GM04504 (cell line): ENCODE data around the gene RASA1.
"Not testable (repeated sequence)": the region's sequence is repeated elsewhere in the genome, so short reads cannot be mapped to it uniquely, and the experiment has no call there.

Experiments used
- DNase-seq: peaks from one replicate; pipeline ENCODE4 v3.0.0-alpha.2; 2012; ENCODE audit warnings: low read depth

The RASA1 gene

DNA sequence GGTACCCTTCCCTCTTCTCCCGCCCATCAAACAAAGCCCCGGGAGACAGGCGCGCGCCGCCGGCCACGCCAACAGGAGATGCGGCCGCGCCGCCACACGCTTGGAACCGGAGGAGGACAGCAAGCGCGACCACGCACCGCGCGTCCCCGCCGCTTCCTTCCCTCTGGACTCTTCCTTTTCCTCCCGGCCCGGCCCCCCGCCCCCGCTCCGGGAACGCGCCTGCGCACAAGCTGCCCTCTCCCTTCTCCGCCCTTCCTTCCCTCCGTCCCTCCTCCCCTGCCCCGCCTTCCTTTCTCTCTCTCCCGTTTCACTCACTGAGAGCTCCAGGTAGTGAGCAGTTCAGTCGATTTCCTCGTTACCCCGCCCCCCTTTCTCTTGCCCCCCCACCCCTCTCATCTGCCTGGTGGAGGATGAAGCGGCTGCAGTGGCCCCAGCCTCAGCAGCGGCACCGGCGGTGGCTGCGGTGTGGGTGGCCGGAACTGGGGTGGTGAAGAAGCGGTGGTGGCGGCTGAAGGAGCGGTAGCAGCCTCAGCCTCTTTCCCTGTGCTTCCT, at the start of gene RASA1:
TSS of gene RASA1 (plus strand) at position 310 of the 552 bp plus-strand sequence. CDS start 569 bp downstream, outside the sequence.
- DNase-seq = peak; percentile 82

DNA sequence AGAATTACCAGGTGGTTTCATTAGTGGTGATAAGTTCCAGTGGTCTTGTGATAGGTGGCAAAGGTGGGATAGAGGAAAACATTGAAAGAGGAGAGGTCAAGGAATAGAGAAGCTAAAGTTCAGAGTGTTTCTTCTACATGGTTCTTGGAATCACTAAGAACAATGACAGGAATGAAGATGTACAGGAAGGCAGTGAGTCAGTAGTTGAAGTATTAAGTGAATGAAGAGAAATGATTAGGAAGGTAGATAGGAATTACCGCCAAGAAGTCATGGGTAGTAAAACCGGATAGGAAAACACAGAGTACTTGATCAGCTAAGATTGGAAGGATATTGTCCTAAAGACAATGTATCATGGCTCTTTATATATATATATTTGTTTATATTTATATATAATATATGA, 37.9 kb upstream of the RASA1 start:
- DNase-seq = no peak

DNA sequence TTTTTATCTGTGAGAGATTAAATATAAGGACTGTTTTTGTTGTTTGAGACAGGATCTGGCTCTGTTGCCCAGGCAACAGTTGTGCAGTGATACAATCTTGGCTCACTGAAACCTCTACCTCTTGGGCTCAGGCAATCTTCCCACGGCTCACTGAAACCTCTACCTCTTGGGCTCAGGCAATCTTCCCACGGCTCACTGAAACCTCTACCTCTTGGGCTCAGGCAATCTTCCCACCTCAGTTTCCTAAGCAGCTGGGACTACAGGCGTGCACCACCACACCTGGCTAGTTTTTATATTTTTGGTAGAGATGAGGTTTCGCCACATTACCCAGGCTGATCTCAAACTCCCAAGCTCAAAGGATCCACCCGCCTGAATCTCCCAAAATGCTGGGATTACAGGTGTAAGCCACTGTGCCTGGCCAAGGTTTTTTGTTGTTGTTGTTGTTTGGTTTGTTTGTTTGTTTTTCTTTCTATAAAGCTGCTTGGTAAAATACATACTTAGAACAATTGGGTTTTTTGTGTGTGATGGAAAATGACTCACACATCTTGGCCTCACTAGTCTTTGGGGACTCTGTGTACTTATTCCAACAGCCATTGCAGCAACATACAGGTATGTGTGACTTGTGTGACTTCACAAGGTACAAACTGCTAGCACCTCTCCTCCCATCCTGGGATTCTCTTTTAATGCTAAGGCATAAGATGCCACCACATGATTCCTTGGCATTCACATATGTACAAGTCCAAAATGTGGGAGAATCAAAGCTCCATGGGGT, 36.5 kb upstream of the RASA1 start:
- no peak for DNase-seq

DNA sequence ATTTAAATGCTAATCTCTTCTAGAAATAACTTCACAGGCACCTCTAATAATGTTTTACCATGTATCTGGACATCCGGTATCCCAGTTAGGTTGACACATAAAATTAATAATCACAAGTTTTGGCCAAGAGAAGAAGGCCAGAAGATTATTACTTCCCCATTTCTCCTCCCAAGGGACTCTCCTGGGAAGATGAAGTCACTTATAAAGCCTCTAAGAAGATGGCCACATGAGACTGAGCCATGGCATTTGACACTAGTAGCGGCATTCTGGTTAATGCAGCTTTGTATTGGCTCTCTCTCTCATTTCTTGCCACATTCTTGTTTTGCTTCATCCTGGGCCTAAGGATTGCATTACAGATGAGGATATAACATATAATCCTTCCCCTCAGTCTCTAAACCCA, 34.5 kb upstream of the RASA1 start:
- no peak for DNase-seq

DNA sequence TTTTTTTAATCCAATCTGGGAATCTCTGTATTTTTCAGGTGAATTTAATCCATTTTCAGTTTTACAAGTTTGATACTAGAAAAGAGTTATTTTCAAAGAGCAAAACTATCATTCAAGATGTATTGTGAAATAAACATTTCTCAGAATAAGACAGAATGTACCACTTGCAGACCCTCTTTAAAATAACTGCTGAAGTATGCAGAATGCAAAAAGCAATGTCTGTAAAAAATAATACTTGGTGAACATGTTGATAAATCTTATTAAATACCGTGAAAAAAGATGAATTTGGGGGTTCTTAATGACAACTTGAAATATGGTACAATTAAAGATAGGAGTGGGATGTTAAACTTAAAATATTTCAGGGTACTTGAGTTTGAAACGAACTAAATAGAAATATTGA, 26.1 kb upstream of the RASA1 start:
- no peak for DNase-seq

DNA sequence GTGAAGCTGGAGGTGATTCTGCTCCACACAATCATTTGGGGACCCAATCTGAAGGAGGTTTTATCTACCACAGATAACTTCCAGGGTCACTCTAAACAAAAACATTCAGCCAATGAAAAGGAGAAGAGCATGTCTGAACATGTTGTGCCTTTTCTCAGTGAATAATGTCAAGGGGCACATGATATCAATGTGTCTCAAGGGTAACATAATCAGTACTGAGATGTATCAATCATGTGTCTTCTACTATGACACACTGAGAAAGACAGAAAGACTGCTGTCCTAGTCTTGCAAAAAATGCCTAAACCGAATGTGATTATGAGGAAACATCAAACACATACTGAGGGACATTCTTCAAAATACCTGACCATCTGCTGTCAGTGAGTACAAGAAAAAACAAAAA, 25.4 kb upstream of the RASA1 start:
- no peak for DNase-seq

DNA sequence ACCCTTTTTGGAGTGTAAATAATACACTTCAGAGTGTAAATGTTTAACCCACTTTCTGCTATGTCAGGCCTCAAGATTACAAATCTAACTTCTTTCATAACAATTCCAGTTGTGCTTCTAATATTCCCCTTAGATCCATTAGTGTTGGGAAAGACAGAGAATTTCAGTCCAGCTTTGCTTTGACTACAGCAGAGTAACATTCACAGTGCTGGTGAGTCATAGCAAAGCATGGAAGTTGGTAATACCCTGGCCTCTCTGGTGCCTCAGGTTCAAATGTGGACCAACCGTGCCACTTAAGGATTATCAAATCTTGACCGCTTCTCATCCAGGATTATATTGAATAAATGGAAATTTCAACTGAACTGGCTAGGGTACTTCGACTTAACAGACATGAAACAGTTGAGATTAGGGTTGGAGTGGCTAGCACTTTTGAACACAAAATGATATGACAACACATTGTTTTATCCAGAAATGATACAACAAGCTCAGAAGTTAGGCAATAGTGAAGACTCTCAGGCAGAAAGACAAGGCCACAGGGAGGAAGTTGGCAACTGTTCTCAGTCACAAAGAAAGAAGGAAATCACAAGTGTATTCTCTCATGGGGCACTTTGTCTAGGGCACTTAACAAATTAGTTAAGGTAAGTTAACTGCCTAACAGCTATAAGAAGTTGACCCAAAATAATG, 24.4 kb upstream of the RASA1 start:
- DNase-seq = peak; percentile 62

DNA sequence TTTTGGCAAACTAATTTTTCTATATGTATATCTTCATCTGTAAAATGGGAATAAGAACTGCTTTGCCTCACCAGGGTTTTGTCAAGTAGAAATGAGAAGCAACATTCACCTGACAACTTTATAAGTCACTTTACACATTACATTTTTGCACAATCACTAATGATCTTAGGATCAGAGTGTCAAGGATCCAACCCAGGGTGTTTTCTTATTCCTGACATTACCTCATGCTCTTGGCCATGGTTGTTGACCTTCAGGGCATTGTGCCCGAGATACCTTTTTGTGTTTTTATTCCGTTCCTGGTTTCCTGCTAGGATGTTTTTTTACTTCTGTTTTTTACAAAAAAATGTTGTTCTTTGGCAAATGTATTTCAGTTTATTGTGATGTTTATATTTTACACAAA, 22.2 kb upstream of the RASA1 start:
- DNase-seq = no peak

DNA sequence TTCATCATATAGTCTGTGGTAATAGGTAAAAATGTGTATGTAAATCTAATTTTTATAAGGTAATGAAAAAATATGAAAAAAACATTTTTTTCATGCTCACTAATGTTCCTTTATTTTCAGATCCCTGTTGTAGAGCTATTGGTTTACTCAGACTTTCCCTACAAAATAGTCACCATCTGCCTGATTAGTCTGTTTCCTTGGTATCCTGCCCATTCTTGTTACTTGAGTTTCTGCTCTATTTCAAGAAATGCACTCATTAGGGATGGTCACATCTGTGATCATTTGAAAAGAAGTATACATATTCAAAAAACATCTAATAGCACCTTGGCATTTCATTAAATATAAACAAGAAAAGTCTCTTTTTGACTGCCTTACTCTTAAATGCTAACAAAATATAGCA, 21.6 kb upstream of the RASA1 start:
- DNase-seq = no peak

DNA sequence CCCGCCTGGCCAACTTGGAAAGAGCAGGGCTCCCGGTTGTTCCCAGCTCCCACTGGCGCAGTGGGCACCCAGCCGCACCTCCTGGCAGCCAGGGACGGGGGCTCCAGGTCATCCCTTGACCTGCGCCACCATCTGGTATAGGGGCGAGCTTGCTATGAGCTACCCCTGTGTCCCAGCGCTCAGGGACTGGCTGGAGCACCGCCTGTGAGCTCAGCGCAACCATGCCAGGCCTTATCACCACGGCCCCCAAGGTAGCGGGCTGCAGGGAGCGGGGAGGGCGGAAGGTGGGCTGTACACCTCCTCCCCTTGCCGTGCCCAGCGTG, 15.4 kb upstream of the RASA1 start:
- DNase-seq = no peak

DNA sequence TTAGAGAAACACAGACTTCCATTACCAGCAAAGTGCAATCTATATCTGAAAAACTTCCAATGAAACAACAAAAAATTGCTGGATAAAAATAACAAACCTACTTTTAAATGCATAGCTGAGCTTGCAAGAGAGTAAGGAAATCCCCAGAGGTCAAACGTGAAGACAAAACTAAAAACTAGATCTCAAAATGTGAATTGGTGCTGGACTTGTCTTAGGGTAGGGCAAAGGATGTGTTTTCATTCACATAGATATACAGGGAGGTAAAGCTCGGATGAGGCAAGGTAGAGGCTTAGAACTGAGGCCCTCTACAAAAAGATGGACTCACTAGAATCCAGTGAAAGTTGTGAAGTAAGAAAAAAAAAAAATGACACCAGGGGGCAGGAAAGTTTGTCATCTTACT, 13.6 kb upstream of the RASA1 start:
- no peak for DNase-seq

DNA sequence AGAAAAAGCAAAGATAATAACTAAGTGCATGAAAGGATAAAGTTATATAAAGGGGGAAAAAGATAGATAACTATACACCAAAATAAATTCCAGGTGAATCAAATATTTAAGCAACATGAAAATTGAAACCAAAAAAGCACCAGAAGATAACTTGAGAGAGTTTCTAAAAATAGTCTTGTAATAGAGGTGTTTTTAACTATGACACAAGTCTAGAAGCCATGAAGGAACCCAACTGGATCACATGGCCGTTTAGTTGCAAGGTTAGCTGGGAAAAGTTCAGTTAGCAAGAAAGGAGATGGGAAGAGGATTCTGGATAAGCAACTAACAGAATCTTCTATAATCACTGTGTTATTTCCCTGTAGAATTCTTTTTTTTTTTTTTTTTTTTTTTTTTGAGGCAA, 9.2 kb upstream of the RASA1 start:
- no peak for DNase-seq

DNA sequence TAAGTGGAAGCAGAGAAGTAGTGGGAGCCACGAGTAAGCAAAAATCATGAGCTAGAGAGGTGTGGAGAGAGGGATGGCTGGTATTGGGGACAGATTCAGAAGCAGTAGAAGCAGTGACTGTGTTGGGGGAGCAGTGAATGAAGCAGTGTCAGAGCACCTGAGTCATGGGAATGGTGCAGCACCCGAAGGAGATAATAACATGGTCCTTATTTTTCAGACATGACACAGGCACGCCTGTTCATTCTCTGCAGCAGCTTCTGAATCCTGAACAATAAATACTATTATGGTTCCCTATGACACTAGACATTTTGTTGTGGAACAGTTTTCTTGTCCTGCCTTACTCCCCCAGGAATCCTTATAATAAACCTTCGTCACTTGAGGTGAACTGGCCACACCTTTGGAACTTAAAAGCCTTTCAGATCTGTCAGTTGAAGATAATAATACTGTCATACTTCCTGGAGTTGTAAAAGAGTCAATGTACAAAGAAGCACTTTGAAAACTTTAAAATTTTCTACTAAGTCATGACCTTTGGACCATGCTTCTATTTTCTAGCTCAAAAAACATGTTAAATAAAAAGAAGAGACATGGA, 7.0 kb upstream of the RASA1 start:
- no peak for DNase-seq

DNA sequence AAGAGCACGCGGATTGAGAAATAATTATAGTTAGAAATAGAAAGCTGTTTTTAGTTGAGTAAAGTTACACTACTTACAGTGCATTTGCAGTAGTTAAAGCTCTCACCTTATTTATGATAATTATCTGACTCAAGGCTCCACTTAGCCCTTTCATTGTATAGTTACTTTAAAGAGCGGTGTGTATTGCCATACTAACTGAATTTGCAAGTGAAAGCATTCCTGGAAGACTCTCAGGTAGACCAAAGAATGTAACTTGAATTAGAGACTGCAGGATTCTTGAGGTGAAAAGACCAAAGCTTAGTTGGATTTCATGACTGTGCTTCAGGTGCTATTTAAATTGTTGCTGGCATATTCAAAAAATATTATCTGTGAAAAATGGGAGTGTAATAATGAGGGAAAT, 4.2 kb upstream of the RASA1 start:
- no peak for DNase-seq

DNA sequence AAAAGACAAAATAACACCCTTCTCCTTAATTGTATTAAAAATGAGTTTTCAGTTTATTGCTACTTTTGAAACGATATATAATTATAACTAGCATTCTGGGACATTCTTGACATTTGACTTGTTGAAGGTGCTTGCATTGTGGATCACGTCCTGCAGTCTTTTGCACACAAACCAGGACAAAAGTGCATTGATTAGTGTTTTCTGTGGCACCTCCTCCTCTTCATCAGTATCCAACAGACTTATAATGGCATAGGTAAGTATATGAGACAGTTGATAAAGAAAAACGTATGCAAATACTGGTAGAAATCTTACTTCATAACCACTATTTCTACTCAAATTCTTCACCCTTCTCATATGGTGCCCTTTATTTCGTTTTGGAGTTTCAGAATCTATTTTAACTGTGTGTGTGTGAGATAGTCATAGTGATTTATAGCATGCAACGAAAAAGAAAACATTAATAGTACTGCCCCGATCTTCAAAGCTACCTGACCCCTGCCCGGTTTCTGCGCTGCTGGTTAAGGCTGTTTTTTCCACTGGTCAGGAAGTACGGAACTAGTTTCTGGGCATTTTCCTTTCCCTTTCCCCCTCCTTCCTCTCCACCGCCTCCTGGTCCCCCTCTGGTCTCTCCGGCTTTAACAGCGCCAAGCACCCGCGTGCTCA, 639 bp upstream of the RASA1 start:
- DNase-seq = no peak

DNA sequence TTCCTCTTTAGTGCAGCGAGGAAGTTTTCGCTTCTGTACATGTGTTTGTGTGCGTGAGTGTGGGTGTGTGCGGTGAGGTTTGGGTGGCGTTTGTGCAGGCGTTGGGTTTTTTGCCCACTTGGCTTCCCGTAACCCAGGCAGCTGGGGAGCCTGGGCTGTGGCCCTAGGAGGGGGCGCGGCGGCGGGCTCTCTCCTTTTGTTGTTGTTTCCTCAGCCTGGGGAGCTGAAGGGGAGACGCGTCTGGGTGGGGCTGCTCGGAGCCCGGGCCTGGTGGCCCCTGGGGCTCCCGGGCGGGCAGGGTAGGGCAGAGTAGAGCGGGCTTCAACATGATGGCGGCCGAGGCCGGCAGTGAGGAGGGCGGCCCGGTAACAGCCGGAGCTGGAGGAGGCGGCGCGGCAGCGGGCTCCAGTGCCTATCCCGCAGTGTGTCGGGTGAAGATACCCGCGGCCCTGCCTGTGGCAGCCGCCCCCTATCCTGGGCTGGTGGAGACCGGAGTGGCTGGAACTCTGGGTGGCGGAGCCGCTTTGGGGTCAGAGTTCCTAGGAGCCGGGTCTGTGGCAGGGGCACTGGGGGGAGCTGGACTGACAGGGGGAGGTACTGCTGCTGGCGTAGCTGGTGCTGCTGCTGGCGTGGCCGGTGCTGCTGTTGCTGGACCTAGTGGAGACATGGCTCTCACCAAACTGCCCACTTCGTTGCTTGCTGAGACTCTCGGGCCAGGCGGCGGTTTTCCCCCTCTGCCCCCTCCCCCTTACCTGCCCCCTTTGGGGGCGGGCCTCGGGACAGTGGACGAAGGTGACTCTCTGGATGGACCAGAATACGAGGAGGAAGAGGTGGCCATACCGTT, 665 bp downstream of the RASA1 start:
- DNase-seq = no peak

DNA sequence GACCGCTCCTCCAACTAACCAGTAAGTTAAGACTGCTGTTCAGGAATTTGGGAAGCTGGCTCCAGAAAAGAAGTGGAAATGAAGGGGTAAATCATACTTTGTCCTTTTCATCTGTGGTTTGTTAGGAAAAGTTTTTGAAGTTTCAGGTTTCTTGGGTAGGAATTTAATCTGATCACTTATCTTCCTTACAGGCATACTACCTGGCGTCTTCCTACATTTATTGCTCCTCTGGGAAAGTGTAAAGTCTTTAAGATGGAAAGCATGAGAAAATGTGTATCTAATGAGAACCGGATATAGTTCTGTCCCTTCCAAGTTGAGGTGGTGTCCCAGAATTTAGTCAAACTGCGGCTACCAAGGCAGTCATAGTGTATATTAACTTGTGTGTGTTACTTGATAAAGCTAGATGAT, 1.3 kb downstream of the RASA1 start:
- no peak for DNase-seq

DNA sequence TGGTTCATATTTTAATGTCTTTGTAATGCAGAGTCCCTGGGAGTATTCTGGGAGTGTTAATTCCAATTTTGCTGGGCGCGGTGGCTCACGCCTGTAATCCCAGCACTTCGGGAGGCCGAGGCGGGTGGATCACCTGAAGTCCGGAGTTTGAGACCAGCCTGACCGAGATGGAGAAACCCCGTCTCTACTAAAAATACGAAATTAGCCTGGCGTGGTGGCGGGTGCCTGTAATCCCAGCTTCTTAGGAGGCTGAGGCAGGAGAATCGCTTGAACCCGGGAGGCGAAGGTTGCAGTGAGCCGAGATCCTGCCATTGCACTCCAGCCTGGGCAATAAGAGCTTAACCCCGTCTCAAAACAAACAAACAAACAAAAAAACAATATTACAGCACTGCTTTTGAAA, 3.2 kb downstream of the RASA1 start:
- not testable (repeated sequence) for DNase-seq

DNA sequence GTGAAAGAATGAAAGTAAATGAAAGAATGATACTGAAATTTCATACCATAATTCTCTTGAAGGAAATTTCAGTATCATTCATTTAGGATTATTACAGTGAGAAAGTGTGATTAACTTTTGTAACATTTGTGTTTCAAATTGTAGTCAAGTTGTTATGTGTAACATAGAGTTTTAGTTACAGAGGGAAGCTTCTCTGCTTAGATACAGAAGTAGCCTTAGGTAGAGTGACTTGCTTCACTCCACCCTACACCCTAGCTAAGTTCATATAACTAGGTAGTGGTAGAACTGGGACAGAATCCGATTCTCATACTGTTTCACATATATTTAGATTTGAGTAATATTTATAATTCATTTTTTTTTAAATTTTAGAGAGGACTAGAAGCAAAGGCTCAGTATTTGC, 9.0 kb downstream of the RASA1 start:
- no peak for DNase-seq

DNA sequence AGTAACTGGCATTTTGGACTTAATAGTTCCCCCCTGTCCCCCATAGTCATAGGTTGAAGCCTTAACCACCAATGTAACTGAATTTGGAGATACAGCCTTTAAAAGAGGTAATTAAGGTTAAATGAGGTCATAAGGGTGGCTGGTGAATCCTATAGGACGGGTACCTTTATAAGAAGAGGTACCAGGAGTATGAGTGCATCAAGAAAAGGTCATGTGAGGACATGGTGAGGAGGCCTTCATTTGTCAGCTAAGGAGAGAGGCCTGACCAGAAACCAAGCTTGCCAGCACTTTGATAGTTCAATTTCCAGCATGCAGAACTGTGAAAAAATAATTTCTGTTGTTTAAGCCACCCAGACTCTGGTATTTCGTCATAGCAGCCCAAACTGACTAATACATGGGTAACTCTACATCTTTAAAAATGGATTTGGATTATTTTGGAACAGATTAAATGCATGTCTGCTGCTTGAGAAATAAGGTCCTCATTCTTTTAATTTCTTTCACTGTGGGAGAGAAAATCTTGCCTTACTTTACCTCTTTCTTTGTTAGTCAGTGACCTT, 9.7 kb downstream of the RASA1 start:
- DNase-seq = no peak

DNA sequence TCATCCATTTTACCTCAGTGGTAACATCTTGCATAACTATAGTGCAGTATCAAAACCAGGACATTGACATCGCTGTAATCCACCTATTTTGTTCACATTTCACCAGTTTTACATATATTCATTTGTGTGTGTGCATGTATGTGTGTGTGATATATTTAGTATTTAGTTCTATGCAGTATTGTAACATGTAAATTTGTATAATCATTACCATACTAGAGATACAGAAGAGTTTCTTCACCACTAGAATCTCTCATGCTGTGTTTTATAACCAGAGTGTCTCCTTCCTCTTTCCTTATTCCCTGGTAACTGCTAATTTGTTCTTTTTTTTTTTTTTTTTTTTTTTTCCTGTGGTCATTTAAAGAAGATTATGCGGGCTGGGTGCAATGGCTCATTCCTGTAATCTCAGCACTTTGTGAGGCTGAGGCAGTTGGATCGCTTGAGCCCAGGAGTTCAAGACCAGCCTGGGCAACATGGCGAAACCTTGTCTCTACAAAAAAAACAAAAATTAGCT, 11.0 kb downstream of the RASA1 start:
- DNase-seq = no peak
